ENCODE measurements around the gene SPC25. TPM values are rescaled to one million over a fixed set of nuclear protein-coding genes. Genes with fewer than 3 reads are reported as not detected.

The SPC25 gene
- total and polyA plus RNA-seq, 9 of the 15 experiments (the other 6 are each of a cell fraction or from before 2014, with no cell fraction given) = 44.8 to 100 (median 75.0) TPM

DNA sequence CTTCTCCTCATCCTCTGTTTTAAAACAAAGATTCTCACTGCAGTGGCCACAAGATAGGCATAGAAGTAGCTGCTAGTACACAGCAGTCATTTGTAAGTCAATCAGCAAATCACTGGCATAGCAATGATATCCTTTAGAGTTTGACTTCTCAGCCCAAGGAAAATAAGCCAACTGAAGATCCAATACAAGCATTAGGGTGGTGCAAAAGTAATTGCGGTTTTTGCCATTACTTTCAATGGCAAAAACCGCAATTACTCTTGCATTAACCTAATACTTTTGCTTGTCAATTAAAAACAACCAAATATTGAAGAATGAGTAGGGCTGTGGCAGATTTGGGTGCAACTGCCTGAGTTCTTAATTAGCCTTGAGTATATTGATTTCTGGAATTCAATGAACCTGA lies 13.7 kb upstream of the SPC25 start (continued):
- TF ChIP-seq, protein P1, sequence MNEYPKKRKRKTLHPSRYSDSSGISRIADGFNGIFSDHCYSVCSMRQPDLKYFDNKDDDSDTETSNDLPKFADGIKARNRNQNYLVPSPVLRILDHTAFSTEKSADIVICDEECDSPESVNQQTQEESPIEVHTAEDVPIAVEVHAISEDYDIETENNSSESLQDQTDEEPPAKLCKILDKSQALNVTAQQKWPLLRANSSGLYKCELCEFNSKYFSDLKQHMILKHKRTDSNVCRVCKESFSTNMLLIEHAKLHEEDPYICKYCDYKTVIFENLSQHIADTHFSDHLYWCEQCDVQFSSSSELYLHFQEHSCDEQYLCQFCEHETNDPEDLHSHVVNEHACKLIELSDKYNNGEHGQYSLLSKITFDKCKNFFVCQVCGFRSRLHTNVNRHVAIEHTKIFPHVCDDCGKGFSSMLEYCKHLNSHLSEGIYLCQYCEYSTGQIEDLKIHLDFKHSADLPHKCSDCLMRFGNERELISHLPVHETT (CRISPR knock-in tag; conservative IDR thresholded peaks at IDR 0.05 in 1 of 2, IDR thresholded peaks at IDR 0.05 in 1 of 2) = no peak

DNA sequence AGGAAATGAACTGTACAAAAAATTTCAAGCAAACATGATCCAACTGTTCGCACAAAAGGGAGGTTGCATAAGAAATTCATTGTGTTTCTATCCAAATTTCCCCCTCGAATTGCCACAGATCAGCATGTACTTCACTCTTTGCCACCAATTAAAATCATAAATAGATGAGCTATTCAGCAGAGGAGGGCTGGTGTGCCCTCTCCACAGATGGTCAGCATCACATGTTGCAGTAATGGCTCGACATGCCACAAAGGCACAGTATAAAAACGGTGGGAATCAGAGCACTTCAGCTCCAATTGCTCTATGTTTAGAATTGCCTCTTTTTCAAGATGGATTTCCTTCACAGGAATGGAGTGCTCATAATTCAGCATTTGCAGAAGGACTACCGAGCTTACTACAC lies 10.8 kb upstream of the SPC25 start, which contains the start of gene G6PC2:
G6PC2 (plus strand) TSS at position 289 of the 400 bp plus-strand sequence; CDS start at position 330, 41 bp downstream.
- Histone ChIP-seq H3K27ac (ENCODE audit: extremely low read depth, low read depth, low read length) (no peak within 1 kb of the TSS), H3K9me3 (replicated peaks; ENCODE audit: control insufficient read depth, insufficient read depth, low read depth, low read length) (no peaks in the 10 kb centered on the region), H3K4me3 (no peak within 1 kb of the TSS), H3K9ac (ENCODE audit: insufficient read depth in 1 of 2, low read depth in 2 of 2, low read length in 2 of 2) (no peak within 1 kb of the TSS), H3K36me3 (ENCODE audit: control insufficient read depth, insufficient read depth, low read length) (no peaks in the 10 kb centered on the region), H3K4me1 (replicated peaks in 1 of 2; ENCODE audit: control insufficient read depth in 2 of 2, insufficient read depth in 2 of 2, low read length in 2 of 2) (peaks cover 0 to 6% of the 10 kb centered on the region in 2 experiments; a peak in 2 of 5 replicates), H3K9me1 (ENCODE audit: control insufficient read depth, insufficient read depth, low read length) (no peaks in the 10 kb centered on the region), H2AFZ (ENCODE audit: low read depth, low read length) (0 out of 2 replicates have a peak within 1 kb of the TSS, but pooled peaks have one; percentile 2), H3K4me2 (ENCODE audit: insufficient read depth, low read length) (no peak within 1 kb of the TSS), H3K79me2 (ENCODE audit: control insufficient read depth, insufficient read depth, low read length) (no peaks in the 10 kb centered on the region), H4K20me1 (replicated peaks; ENCODE audit: control insufficient read depth, insufficient read depth, low read length) (no peaks in the 10 kb centered on the region), H3K27me3 (ENCODE audit: control insufficient read depth in 2 of 2, insufficient read depth in 2 of 2, low read length in 2 of 2) (no peaks in the 10 kb centered on the region)
- in situ Hi-C loops (cut with MboI) (loop anchor here (25.0 kb wide), 1 partner anchor 964 kb away; no protein-coding TSS in a partner anchor), intact Hi-C loops (cut with micrococcal nuclease) (no loop called here)
- no TSS peak for BruUV-seq (replicated peaks)
- DNase-seq (ENCODE audit: extremely low read depth in 1 of 4, low spot score in 3 of 4) (no peak), ATAC-seq (no peak), FAIRE-seq (no peak)
- WGBS (ENCODE audit: insufficient coverage, low coverage, missing lambda C conversion rate) = 36% methylated on average over 5 of the region's 5 CpGs
- ChIA-PET CTCF (ENCODE audit: low intra/inter-chr PET ratio) (no interaction called here), POLR2A (interaction anchor here (0.7 to 1.1 kb wide), 2 partner anchors 10 to 11 kb away, joined by 4 read pairs; partner anchors contain the start of gene SPC25)
- no peak for TF ChIP-seq ERF (CRISPR knock-in tag; IDR thresholded peaks at IDR 0.05)
- TF ChIP-seq CBX8 (IDR thresholded peaks at IDR 0.05; ENCODE audit: borderline replicate concordance, extremely low read depth, low read depth, low read length, poor library complexity, severe bottlenecking) = no peak
- TF ChIP-seq MTA3 (IDR thresholded peaks at IDR 0.05; ENCODE audit: borderline replicate concordance) = no peak
- no peak for TF ChIP-seq NR2F6 (CRISPR knock-in tag; IDR thresholded peaks at IDR 0.05)
- TF ChIP-seq ZNF146 (CRISPR knock-in tag; IDR thresholded peaks at IDR 0.05; ENCODE audit: unreplicated experiment) = no peak
- no peak for TF ChIP-seq NRF1 (conservative IDR thresholded peaks at IDR 0.05 in 1 of 2, IDR thresholded peaks at IDR 0.05 in 1 of 2)
- no peak for TF ChIP-seq POLR2G (IDR thresholded peaks at IDR 0.05; ENCODE audit: low read depth, low read length)
- TF ChIP-seq IFI16 (CRISPR knock-in tag; IDR thresholded peaks at IDR 0.05) = no peak
- TF ChIP-seq ZNF589 (CRISPR knock-in tag; IDR thresholded peaks at IDR 0.05; ENCODE audit: low read depth) = no peak
- no peak for TF ChIP-seq PRPF4 (IDR thresholded peaks at IDR 0.05; ENCODE audit: insufficient read depth, low read depth, low read length, poor library complexity, severe bottlenecking)
- no peak for TF ChIP-seq HDAC8 (tag; IDR thresholded peaks at IDR 0.05)
- TF ChIP-seq EGR1 (conservative IDR thresholded peaks at IDR 0.05) = no peak
- TF ChIP-seq ZNF431 (CRISPR knock-in tag; IDR thresholded peaks at IDR 0.05) = no peak
- TF ChIP-seq NR2C1 (IDR thresholded peaks at IDR 0.05) = no peak
- no peak for TF ChIP-seq NR2C1 (tag; IDR thresholded peaks at IDR 0.05)
- TF ChIP-seq, protein P2, sequence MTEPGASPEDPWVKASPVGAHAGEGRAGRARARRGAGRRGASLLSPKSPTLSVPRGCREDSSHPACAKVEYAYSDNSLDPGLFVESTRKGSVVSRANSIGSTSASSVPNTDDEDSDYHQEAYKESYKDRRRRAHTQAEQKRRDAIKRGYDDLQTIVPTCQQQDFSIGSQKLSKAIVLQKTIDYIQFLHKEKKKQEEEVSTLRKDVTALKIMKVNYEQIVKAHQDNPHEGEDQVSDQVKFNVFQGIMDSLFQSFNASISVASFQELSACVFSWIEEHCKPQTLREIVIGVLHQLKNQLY (CRISPR knock-in tag; conservative IDR thresholded peaks at IDR 0.05) = no peak
- no peak for TF ChIP-seq RBBP5 (IDR thresholded peaks at IDR 0.05; ENCODE audit: borderline replicate concordance, insufficient read depth, low read length, poor library complexity, severe bottlenecking)
- TF ChIP-seq ARNT (IDR thresholded peaks at IDR 0.05) = no peak

Data from K562 (cell line).